Activated T-cell treated with anti-CD3 and anti-CD28 coated beads, Interleukin-2, amount 50 U/mL, for 4 hours (primary cell): ENCODE data around the gene MICALL2. TPM values are rescaled to one million over a fixed set of nuclear protein-coding genes. Genes with fewer than 3 reads are reported as not detected.

ENCODE experiments used
- ATAC-seq, 2 donors: fragments of 200-7000 bp; cut with Tn5 transposase; one replicate each; pipeline ENCODE4 v1.10.0; 2021
- DNase-seq: peaks from one replicate; pipeline ENCODE4 v3.0.0-alpha.2; 2020
- H3K27me3 Mint-ChIP-seq: one replicate; pipeline ENCODE4 v1.8.0; 2021; ENCODE audit warnings: low read depth, mixed read lengths
- H3K36me3 Mint-ChIP-seq: one replicate; pipeline ENCODE4 v1.8.0; 2022; ENCODE audit warnings: mixed read lengths; ENCODE audit not compliant: insufficient read depth
- H3K4me1 Mint-ChIP-seq: one replicate; pipeline ENCODE4 v1.8.0; 2021; ENCODE audit warnings: low read depth, mixed read lengths
- H3K4me3 Mint-ChIP-seq: one replicate; pipeline ENCODE4 v1.8.0; 2021; ENCODE audit warnings: mild to moderate bottlenecking, moderate library complexity, mixed read lengths
- H3K9me3 Mint-ChIP-seq: one replicate; pipeline ENCODE4 v1.8.0; 2021; ENCODE audit warnings: mixed read lengths
- total RNA-seq, 3 donors: library from RNA; stranded (reverse); gene quantifications; one replicate each; pipeline ENCODE4 v1.2.1, GENCODE V29; 2021

Gene MICALL2
- total RNA-seq, 3 donors from 2014 or later = 1.3 to 2.7 (median 1.4) TPM

- Mint-ChIP-seq H3K27me3 (peaks cover 40% of the 10 kb centered on the region), H3K4me3 (no peak overlapping the region), H3K4me1 (no peaks in the 10 kb centered on the region), H3K9me3 (no peaks in the 10 kb centered on the region), H3K36me3 (no peaks in the 10 kb centered on the region)
- no peak for DNase-seq
- ATAC-seq = no peak
Observed at GRCh38 chr7:1388703-1389335, 70.5 kb downstream of the MICALL2 start.

- DNase-seq (no peak), ATAC-seq (no peak)
- Mint-ChIP-seq H3K27me3 (peaks cover 40% of the 10 kb centered on the region), H3K4me1 (no peaks in the 10 kb centered on the region), H3K4me3 (no peak overlapping the region), H3K9me3 (no peaks in the 10 kb centered on the region), H3K36me3 (no peaks in the 10 kb centered on the region)
Observed at GRCh38 chr7:1388021-1388702, 71.1 kb downstream of the MICALL2 start.

DNA sequence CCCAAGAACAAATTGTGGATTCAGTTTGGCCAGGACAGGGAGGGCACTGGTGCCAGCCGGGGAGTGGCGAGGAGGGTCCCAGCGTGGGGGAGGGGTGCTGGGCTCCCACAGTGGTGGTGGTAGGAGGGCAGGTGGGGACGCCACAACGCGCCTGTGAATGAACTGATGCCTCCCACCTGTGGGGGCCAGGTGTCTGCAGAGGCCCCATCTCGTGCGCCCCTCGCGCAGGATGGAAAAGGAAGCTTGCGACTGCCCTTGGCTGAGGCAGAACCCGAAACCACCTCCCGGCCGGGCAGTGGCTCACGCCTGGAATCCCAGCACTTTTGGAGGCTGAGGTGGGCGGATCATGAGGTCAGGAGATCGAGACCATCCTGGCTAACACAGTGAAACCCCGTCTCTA is 72.0 kb downstream of the MICALL2 start:
- Mint-ChIP-seq H3K27me3 (peaks cover 41% of the 10 kb centered on the region), H3K36me3 (no peaks in the 10 kb centered on the region), H3K4me3 (no peak overlapping the region), H3K9me3 (no peaks in the 10 kb centered on the region), H3K4me1 (no peaks in the 10 kb centered on the region)
- ATAC-seq = no peak
- DNase-seq = no peak

- Mint-ChIP-seq H3K36me3 (no peaks in the 10 kb centered on the region), H3K4me3 (no peak overlapping the region), H3K4me1 (no peaks in the 10 kb centered on the region), H3K9me3 (no peaks in the 10 kb centered on the region), H3K27me3 (peaks cover 40% of the 10 kb centered on the region)
- DNase-seq (no peak), ATAC-seq (no peak)
Observed at GRCh38 chr7:1386623-1387220, 72.5 kb downstream of the MICALL2 start.

- no peaks in the 10 kb centered on the region for H3K4me1 Mint-ChIP-seq
- DNase-seq (no peak), ATAC-seq (no peak)
Observed at GRCh38 chr7:1385809-1386622, 73.3 kb downstream of the MICALL2 start.

GRCh38 chr7:1385086-1385808 is 74.0 kb downstream of the MICALL2 start:
- DNase-seq (no peak), ATAC-seq (no peak)
- H3K36me3 Mint-ChIP-seq = no peaks in the 10 kb centered on the region
- no peaks in the 10 kb centered on the region for H3K4me1 Mint-ChIP-seq
- H3K27me3 Mint-ChIP-seq = peaks cover 38% of the 10 kb centered on the region
- no peak overlapping the region for H3K4me3 Mint-ChIP-seq
- H3K9me3 Mint-ChIP-seq = no peaks in the 10 kb centered on the region

More at GRCh38 chr7:1385809-1386622, 73.3 kb downstream of the MICALL2 start:
- Mint-ChIP-seq H3K9me3 (no peaks in the 10 kb centered on the region), H3K4me3 (no peak overlapping the region), H3K36me3 (no peaks in the 10 kb centered on the region), H3K27me3 (peaks cover 41% of the 10 kb centered on the region)

Other genes with a start within 250 kb of the MICALL2 start
- not detected for gene UNCX, start 226.6 kb downstream of the MICALL2 start, total RNA-seq
- gene INTS1, start 44.9 kb upstream of the MICALL2 start, total RNA-seq = 100 to 1,000 TPM; 110 to 126 (median 119) TPM
- gene MAFK, start 71.2 kb upstream of the MICALL2 start, total RNA-seq = 10 to 100 TPM; 77.6 to 79.5 (median 78.2) TPM
- under 1 TPM; 0.11 to 0.19 (median 0.15) TPM for gene TMEM184A, start 96.7 kb upstream of the MICALL2 start, total RNA-seq
- 10 to 100 TPM; 75.8 to 82.5 (median 82.5) TPM for gene PSMG3, start 110.6 kb upstream of the MICALL2 start, total RNA-seq
- under 1 TPM; 0.11 to 0.13 (median 0.13) TPM for gene ELFN1, start 210.8 kb upstream of the MICALL2 start, total RNA-seq